Activated effector memory CD4-positive, alpha-beta T cell treated with anti-CD3 and anti-CD28 coated beads, Interleukin-2, amount 50 U/mL, for 16 hours (primary cell): ENCODE data around the gene PRSS38.

Experiments used
- DNase-seq: peaks from one replicate; pipeline ENCODE4 v3.0.0-alpha.2; 2020

The PRSS38 gene

DNA sequence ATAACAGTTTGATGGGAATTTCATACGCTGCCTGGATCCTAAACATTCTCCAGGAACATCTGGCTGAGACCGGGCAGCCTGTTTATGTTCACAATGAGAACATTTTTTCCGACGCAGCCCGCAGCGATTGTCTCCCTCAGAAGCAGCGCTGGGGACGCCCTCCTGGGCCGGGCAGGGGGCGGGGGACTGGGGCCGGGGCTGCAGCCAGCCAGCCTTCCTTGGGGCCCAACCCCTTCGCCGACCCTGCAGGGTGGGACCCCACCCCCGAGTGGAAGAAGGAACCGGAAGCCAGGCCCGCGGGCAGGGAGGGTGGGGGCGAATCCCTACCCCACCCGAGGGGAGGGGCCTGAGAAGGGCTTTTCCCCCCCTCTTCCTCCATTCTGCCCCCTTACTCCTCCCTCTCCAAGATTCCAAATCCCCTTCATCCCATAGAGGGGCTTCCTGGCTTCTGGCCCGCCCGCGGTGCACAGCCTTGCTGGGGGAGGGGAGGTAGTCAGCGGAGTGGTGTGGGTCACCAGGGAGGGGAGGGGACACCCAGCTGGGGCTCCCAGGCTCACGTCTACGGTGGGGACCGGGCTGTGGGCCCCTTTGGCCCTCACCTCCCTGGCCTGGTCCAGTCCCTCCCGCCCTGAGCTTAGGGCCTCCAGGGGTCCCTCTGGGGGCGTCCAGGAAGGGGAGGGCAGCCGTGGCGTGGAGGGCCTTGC is 71.7 kb downstream of the PRSS38 start:
- peak; percentile 75 for DNase-seq

DNA sequence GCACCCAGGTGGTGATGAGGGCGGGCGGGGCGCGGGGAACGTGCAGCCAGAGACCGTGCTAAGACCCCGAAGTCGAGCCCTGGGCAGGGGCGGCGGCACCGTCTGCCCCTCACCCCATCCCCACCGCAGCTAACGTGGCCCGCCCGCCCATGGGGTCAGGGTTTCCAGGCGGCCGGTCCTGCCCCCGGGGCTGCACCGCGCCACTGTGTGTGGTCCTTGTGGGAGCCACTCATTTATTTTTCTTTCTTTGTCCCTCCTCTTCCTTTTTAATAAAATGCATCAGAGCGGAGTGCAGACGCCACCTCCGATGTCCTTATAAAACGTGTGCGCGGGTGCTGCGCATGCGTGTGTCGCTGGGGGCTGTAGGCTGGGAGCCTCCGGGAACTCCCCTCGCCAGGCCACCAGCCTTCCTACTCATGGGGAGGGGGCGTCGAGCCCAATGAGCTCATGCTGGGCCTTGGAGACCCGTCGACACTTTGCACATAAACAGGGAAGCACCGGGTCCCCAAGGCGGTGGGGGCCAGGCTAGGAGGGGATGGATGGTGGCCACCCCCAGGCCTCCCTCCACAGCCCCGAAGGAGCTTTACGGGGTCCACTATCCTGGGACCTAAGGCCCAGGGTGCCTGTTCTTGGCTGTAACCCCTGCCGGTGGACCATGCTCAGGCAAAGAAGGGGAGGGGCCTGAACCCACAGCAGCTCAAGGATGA is 72.4 kb downstream of the PRSS38 start:
- peak; percentile 76 for DNase-seq

GRCh38 chr1:227888404-227889046 is 73.0 kb downstream of the PRSS38 start:
- peak; percentile 59 for DNase-seq

- DNase-seq = peak; percentile 62
Observed at GRCh38 chr1:227889047-227889862, 73.8 kb downstream of the PRSS38 start.

DNA sequence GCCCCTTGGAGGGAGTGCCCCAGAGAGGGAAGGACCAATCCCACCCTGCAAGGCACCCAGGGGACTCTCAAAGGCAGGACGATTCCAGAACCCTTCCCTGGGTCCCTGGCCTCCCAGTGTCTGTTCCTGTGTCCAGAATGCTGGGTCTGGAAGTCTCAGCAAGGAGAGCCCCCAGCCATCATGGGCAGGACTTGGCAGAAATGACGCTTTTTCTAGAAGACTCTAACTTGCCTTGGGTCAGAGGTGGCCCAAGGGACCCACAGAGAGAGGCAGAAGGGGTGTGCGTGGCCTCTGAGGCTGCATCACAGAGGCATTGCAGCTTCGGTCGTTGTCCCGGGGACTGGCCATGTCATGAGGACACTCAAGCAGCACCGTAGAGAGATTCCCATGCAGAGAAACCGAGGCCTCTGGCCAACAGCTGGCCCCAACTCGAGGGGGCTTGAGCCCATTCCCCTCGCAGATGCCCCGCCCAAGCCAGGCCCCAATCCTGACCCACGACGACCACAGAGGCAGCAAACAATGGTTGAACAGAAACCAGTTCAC is 74.5 kb downstream of the PRSS38 start:
- DNase-seq = peak; percentile 60

DNA sequence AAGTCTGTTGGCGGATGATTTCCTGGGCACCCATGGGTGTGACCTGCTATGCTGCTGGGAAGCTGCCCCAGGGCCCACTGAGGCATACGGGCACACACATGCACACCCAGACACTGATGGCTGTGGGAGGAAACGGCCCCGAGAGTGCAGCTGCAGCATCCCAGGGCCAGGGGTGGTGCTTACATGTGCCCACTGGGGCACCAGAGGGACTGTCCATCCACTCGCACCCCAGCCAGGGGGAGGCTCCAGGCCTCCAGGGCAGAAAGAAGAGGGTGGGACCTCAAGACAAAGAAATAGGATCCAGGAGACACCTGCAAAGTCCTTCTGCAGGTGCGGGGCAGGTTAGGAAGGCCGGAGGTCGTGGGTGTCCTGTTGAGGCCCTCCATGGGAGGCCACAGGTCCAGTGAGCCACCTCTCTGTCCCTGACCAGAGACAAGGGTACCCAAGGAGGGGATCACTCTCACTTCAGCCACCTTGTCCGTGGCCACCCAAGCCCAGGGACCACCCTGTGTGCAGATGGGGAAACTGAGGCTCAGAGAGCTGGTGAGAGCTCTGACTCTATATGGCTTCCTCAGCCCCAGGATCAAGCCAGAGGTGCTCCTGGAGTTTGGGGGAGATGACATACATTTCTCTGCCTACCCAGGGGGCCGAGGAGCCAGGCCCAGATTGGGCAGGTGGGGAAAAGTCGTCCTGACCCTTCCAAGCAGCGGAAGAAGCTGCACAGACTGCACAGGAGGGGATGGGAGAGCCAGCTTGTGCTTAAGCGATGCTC is 75.2 kb downstream of the PRSS38 start:
- peak; percentile 59 for DNase-seq

DNA sequence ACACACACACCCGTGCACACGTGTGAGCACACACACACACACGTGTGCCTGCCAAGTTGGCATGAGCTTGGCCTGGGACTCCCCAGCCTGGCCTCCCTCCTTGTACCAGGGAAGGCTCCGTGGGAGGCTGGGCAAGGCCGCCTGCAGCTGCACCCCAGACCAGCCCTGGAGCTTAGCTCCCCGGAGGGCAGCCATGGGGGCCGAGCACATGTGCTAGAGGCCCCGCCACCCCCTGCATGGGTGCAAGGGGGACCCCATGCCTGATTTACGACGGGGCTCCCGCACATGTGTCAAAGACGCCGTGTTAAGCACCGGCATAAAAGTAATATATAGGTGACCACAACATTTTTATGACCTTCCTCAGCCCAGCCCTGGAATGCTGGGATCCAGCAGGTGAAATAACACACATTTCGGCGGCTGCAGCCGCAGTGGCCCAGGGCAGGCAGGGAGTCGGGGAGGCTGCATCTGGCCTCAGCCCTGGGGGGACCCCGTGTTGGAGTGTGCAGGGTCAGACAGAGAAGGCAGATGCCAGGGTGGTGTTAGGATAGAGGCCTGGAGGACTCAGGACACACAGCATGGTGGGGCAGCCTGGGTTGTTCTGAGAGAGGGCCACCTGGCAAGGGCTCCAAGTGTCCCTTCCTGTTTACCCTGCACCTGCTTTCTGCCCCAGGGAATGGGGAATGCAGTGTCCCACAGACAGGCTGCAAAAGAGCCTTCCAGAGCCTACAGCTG is 75.9 kb downstream of the PRSS38 start:
- peak; percentile 56 for DNase-seq

DNA sequence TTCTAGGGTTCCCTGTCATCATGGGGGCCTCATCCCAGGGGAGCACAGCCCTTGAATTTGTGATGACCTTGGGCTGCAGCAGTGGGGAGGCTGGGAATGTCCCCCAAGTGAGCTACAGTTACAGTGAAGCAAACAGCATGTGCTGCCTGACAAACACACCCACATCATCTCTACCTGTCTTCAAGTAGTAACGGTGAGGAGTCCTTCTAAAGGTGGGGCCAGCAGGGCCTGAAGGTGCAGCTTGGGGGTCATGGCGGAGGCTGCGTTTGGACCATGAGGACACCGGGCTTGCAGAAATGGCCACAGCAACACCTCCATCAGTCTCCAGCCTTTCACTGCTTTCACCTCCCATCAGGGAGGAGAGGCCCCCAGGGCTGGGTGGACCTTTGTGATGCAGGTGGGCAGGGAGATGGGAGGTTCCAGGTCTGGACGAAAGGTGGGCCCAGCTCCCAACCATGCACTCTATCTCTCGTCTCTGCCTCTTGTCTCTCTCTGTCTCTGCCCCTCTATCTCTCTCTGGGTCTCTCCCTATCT is 76.5 kb downstream of the PRSS38 start:
- no peak for DNase-seq

GRCh38 chr1:227892489-227893299 is 77.2 kb downstream of the PRSS38 start:
- peak; percentile 62 for DNase-seq

GRCh38 chr1:227893300-227893948 is 77.9 kb downstream of the PRSS38 start:
- peak; percentile 58 for DNase-seq

DNA sequence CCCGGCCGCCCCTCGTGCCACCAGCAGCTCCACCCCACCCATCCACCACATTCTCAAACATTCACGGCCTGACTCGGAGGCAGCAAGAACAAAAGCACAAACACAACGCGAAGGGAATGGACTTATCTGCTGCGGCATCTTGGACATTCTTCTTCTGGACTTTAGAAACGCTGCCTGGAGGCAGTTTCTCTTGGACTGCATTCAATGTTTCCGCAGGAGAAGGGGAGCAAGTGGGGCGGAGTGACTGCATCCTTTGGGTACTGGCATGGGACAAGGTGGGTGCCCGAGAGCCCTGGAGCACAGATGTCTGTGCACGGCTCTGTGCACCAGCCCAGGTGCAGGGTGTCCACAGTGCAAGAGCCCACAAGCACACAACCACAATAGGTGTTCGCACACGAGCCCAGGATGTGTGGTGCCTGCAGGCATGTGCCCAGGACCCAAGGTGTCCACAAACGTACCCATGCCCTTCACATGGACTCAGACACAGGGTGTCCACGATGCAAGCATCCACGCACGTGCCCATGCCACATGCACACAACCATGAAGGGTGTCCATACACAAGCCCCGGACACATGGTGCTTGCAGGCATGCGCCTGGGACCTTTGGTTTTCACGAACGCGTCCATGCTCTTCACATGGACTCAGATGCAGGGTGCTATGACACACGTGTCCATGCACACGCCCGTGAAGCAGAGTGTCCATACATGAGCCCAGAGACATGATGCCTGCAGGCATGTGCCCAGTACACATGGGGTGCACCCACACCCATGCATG is 78.7 kb downstream of the PRSS38 start:
- peak; percentile 59 for DNase-seq

- peak; percentile 49 for DNase-seq
Observed at GRCh38 chr1:227894831-227895451, 79.5 kb downstream of the PRSS38 start.
